Keratinocyte (primary cell): ENCODE measurements around the gene TYMS. TPM values are rescaled to one million over a fixed set of nuclear protein-coding genes. Genes with fewer than 3 reads are reported as not detected.

Experiments
- DNase-seq: peaks from one replicate; pipeline ENCODE4 v3.0.0-alpha.2; 2011; ENCODE audit warnings: low read depth, missing footprints, low spot score
- FAIRE-seq: peaks from 2 replicates; lab custom pipeline; 2011; peaks lifted over from hg19 to GRCh38; lab: Jason Lieb, UNC
- H2AFZ ChIP-seq: 2 replicates; pipeline ENCODE4 v1.6.0; 2012; ENCODE audit warnings: low read length, control low read depth, inconsistent platforms; ENCODE audit not compliant: control insufficient read depth
- H3K27ac ChIP-seq: 2 replicates; pipeline ENCODE4 v1.5.1; 2011; ENCODE audit warnings: low read length; ENCODE audit not compliant: control insufficient read depth, insufficient read depth
- H3K27me3 ChIP-seq: 3 replicates; pipeline ENCODE4 v1.6.0; 2011; ENCODE audit warnings: low read length; ENCODE audit not compliant: control insufficient read depth, insufficient read depth; ENCODE audit errors: extremely low read depth
- H3K36me3 ChIP-seq, 2 experiments: 2 replicates in 1 of 2; 3 replicates in 1 of 2; pipeline ENCODE4 v1.5.1; 2011; ENCODE audit warnings: low read length in 2 of 2, mild to moderate bottlenecking in 1 of 2; ENCODE audit not compliant: control insufficient read depth in 2 of 2, insufficient read depth in 2 of 2; ENCODE audit errors: extremely low read depth in 1 of 2
- H3K4me1 ChIP-seq: 3 replicates; pipeline ENCODE4 v1.5.1; 2011; ENCODE audit warnings: low read length; ENCODE audit not compliant: control insufficient read depth, insufficient read depth; ENCODE audit errors: extremely low read depth
- H3K4me2 ChIP-seq: 3 replicates; pipeline ENCODE4 v1.6.0; 2011; ENCODE audit warnings: low read depth, low read length; ENCODE audit not compliant: control insufficient read depth, insufficient read depth; ENCODE audit errors: extremely low read depth
- H3K4me3 ChIP-seq, 3 experiments: fragments of 200-600 bp in 1 of 3; sonication (generic) in 1 of 3; 2 replicates in 2 of 3; 3 replicates in 1 of 3; pipeline ENCODE4 v1.5.1; 2011 to 2016; ENCODE audit warnings: low read length in 3 of 3, mild to moderate bottlenecking in 3 of 3, control low read depth in 2 of 3, inconsistent platforms in 1 of 3, low read depth in 1 of 3, mixed read lengths in 1 of 3, mixed run types in 1 of 3, moderate library complexity in 1 of 3; ENCODE audit not compliant: control insufficient read depth in 2 of 3, insufficient read depth in 2 of 3; ENCODE audit errors: extremely low read depth in 1 of 3
- H3K79me2 ChIP-seq: 2 replicates; pipeline ENCODE4 v1.6.0; 2012; ENCODE audit warnings: low read length; ENCODE audit not compliant: control insufficient read depth, insufficient read depth
- H3K9ac ChIP-seq: 3 replicates; pipeline ENCODE4 v1.6.0; 2011; ENCODE audit warnings: low read length; ENCODE audit not compliant: control insufficient read depth, insufficient read depth; ENCODE audit errors: extremely low read depth
- H3K9me1 ChIP-seq: 3 replicates; pipeline ENCODE4 v1.6.0; 2011; ENCODE audit warnings: low read length; ENCODE audit not compliant: control insufficient read depth, insufficient read depth; ENCODE audit errors: extremely low read depth
- H3K9me3 ChIP-seq: 2 replicates; pipeline ENCODE4 v1.5.1; 2012; ENCODE audit warnings: low read depth, low read length; ENCODE audit not compliant: control insufficient read depth
- H4K20me1 ChIP-seq: 3 replicates; pipeline ENCODE4 v1.6.0; 2011; ENCODE audit warnings: low read length; ENCODE audit not compliant: control insufficient read depth, insufficient read depth; ENCODE audit errors: extremely low read depth
- CTCF ChIP-seq, 3 experiments: IDR thresholded peaks in 1 of 3; conservative IDR thresholded peaks in 1 of 3; optimal IDR thresholded peaks in 1 of 3; 2 replicates in 2 of 3; 3 replicates in 1 of 3; pipeline versions ENCODE3 to v1.5.1; 2011; ENCODE audit warnings: low read length in 3 of 3, mild to moderate bottlenecking in 3 of 3, moderate library complexity in 2 of 3, control low read depth in 1 of 3, inconsistent platforms in 1 of 3; ENCODE audit not compliant: insufficient read depth in 2 of 3; ENCODE audit errors: extremely low read depth in 1 of 3
- EZH2 ChIP-seq: IDR thresholded peaks from one replicate; pipeline ENCODE4 v1.6.1; 2012; ENCODE audit warnings: inconsistent platforms, mild to moderate bottlenecking, low read length, moderate library complexity
- dilution Hi-C: fragments of 300-500 bp; cut with MboI; formaldehyde crosslinking; loops from one replicate; pipeline ENCODE4 v1.7.0; 2020; ENCODE audit warnings: low sequenced_read_pairs; ENCODE audit not compliant: extremely low pct_ligation_motif_present
- polyA plus RNA-seq, 5 experiments: library from polyadenylated mRNA; depleted of rRNA in 3 of 5; stranded (reverse) in 3 of 5; stranded (forward) in 1 of 5; unstranded in 1 of 5; fragments of >200 nt; gene quantifications; 1 replicate in 1 of 5; 2 replicates in 3 of 5; 3 replicates in 1 of 5; pipeline versions ENCODE4 v1.2.1 to v1.2.3, GENCODE V29; 2011 to 2012; ENCODE audit warnings: missing spikeins in 2 of 5, low read depth in 1 of 5, low replicate concordance in 1 of 5

The TYMS gene
- polyA plus RNA-seq, 1 donor (not counting 4 experiments of a cell fraction or from before 2014, with no cell fraction given): 39.9 TPM

GRCh38 chr18:623761-624620, 33.5 kb upstream of the TYMS start:
- Histone ChIP-seq H3K4me2 (no peak overlapping the region), H3K9me3 (no peaks in the 10 kb centered on the region), H2AFZ (no peak overlapping the region), H3K9me1 (no peaks in the 10 kb centered on the region), H3K4me1 (no peaks in the 10 kb centered on the region), H3K79me2 (no peaks in the 10 kb centered on the region), H3K9ac (no peak overlapping the region), H4K20me1 (no peaks in the 10 kb centered on the region), H3K4me3 (no peak overlapping the region), H3K27ac (no peak overlapping the region), H3K36me3 (no peaks in the 10 kb centered on the region), H3K27me3 (no peaks in the 10 kb centered on the region)
- no peak for FAIRE-seq
- dilution Hi-C loops: no loop called here
- TF ChIP-seq EZH2 (no peak), CTCF (optimal IDR thresholded peaks at IDR 0.05 in 1 of 3, IDR thresholded peaks at IDR 0.05 in 1 of 3, conservative IDR thresholded peaks at IDR 0.05 in 1 of 3; ENCODE audit: extremely low read depth in 1 of 3, insufficient read depth in 2 of 3, low read length in 3 of 3) (peak; percentile 41 to 76 (median 72))
- no peak for DNase-seq

DNA sequence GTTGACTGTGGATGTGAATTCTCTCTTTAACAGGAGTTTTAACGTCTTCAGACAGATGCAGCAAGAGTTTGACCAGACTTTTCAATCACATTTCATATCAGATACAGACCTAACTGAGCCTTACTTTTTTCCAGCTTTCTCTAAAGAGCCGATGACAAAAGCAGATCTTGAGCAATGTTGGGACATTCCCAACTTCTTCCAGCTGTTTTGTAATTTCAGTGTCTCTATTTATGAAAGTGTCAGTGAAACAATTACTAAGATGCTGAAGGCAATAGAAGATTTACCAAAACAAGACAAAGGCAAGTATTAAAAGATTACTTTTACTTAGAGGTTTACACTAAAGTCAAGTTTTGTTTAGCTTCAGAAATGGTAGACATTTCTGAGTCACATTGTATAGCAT, 30.2 kb upstream of the TYMS start:
- Histone ChIP-seq H3K9me3 (no peaks in the 10 kb centered on the region), H4K20me1 (no peaks in the 10 kb centered on the region), H3K9ac (no peak overlapping the region), H3K4me1 (no peaks in the 10 kb centered on the region), H3K27ac (no peak overlapping the region), H2AFZ (no peak overlapping the region), H3K79me2 (no peaks in the 10 kb centered on the region), H3K36me3 (no peaks in the 10 kb centered on the region), H3K4me3 (no peak overlapping the region), H3K4me2 (no peak overlapping the region), H3K9me1 (no peaks in the 10 kb centered on the region), H3K27me3 (no peaks in the 10 kb centered on the region)
- dilution Hi-C loops: no loop called here
- FAIRE-seq (no peak), DNase-seq (no peak)
- TF ChIP-seq CTCF (optimal IDR thresholded peaks at IDR 0.05 in 1 of 3, IDR thresholded peaks at IDR 0.05 in 1 of 3, conservative IDR thresholded peaks at IDR 0.05 in 1 of 3; ENCODE audit: extremely low read depth in 1 of 3, insufficient read depth in 2 of 3, low read length in 3 of 3) (no peak), EZH2 (no peak)
